Stimulated activated CD8-positive, alpha-beta memory T cell treated with anti-CD3 and anti-CD28 coated beads, Interleukin-12 subunit alpha, Interleukin-12 subunit beta, amount 100 ng/mL, for 1 hour (primary cell): ENCODE measurements around the gene CNNM4.

Experiments
- DNase-seq: peaks from one replicate; pipeline ENCODE4 v3.0.0-alpha.2; 2020; ENCODE audit warnings: low read depth

The CNNM4 gene

DNA sequence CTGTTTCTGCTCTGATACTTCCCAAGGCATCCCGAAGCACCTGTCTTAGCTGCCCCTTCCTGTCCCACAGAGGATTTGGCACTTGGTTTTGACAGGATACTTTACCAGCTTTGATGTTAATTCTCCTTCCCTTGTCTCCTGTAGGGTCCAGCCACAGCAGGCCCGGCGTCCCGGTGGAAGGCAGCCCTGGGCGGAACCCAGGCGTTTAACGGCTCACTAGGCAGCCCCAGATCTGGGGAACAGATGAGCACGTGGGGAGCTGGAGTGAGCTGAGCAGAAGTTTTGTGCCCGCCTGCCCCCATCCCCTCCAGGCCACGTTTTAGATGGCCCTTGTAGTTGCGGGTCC lies 71.7 kb downstream of the CNNM4 start:
- no peak for DNase-seq

DNA sequence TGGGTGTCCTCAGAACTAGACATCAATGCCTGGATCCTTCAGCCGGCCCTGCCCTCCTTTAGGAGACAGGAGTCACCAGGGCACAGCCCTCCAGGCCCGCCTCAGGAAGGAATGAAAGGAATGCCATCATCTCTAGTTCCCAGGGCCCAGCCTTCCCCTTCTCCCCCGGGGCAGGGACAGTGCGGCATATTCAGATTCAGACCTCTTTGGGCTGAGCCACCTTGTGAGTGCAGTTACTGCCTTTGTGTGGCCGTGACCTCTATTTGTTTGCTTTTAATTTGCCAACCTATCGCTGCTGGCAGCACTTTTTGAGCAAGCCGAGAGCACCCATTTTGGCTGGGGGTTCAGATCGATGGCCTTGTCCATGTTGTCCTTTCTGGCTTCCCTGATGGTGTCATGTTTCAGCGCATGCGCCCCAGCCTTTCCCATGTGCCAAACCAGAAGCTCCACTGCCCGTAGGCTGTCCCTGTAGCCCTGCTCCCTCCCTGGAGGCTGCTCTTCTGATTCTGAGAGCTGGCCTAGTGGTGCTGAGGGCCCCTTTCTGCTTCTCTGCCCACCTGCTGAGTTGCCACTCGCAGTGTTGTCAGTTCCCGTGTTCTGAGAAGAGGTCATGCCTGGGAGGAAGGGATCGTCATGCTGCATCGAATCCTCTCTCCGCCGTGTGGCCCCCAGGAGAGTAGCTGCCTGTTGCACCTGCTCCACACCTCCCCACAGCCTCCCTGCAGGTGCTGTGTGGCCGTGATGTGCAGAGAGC lies 72.2 kb downstream of the CNNM4 start:
- no peak for DNase-seq

DNA sequence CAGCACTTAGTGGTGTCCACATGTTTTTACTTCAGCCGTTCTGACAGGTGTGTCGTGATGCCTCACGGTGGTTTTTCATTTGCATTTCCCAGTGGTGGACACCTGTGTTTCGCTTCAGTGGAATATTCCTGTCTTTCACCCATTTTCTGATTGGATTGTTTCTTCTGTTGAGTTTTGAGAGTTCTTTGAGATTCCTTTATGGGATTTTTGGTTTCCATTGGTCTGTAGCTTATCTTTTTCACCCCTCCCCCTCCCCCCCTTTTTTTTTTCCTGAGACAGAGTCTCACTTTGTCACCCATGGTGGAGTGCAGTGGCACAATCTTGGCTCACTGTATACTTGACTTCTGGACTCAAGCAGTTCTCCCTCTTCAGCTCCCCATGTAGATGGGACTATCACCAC lies 75.1 kb downstream of the CNNM4 start:
- no peak for DNase-seq

DNA sequence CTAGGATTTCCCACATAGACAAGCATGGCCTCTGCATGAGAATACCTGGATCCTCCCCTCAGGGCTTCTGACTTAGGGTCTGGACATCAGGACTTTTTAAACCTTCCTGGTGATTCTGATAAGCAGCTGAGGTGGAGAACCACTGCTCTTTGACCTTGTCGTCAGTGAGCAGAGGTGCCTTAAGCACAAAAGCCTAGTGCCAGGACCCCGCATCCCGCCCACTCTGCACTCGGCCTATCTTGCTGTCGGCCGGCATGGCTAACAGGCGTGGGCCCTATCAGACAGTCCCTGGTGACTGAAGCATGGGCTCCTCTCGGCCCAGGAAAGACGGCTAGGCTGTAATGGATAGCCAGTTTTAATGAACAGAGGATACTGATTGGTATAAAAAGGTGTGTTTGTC lies 76.9 kb downstream of the CNNM4 start:
- DNase-seq: no peak

DNA sequence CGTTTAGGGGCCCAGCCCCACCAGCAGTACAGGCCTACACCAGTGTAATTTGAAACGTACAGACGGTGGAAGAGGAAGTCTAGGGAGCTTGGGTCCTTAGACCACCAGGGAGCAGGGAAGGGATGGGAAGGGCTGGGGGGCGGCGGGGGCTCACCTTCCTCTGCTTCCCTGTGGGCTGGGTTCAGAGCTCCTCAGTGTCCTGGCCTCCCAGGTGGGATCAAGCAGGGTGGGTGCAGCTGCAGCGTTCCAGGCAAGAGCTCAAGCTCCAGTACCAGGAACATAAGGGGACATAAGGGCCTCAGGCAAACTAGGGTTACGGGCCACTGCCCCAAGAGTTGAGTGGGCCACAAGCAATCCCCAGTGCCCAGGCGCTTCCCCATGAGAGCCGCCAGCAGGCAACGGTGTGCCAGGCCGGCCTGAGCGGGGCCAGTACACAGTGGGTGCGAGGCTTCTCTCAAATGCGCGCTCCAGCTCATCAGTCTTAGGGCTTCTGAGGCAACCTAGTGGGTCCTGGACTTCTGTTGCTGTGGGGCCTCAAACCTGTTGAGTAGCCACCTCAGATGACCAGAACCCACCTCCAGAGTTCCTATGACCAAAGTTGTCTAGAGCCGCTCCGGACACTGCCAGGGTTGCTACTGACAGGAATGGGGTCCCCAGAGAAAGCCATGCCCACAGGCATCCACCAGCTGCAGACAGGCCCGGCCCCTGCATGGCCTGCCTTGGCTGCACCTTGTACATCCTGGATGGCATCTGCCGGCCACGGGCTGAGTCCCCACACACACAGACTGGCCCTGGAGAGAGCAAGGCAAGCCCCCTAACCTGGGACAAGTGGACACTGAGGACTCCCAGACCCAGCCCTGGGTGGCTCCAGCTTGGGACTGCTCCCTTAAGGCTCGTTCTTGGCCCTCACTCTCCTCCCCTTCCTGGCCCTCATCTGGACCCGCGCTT lies 77.9 kb downstream of the CNNM4 start:
- DNase-seq: no peak

DNA sequence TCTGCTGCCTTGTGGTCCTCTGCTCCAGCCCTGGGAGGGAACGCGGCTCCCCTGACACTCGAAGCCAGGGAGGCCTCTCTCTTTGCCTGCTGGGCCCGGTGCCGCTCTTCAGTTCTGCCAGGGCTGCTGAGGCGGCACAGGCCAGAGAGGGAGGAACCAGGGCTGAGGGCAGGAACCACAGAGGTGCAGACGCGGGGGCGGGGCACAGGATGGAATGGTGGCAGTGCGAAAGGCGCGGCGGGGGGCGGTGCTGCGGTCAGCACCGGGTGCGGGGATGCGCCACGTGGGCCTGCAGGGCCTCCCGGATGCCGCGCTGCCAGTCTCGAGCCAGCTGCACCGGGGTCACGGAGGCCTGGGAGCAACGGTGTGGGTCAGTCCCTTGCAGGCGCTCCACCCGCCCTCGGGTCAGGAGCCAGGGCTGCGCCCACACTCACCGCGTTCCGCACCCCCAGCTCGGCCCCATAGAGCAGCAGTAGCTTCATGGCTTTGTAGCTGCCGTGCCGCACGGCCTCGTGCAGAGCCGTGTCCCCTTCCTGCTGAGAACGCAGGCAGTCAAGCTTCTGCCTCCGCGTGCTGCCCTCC lies 78.7 kb downstream of the CNNM4 start:
- peak; percentile 68 for DNase-seq

DNA sequence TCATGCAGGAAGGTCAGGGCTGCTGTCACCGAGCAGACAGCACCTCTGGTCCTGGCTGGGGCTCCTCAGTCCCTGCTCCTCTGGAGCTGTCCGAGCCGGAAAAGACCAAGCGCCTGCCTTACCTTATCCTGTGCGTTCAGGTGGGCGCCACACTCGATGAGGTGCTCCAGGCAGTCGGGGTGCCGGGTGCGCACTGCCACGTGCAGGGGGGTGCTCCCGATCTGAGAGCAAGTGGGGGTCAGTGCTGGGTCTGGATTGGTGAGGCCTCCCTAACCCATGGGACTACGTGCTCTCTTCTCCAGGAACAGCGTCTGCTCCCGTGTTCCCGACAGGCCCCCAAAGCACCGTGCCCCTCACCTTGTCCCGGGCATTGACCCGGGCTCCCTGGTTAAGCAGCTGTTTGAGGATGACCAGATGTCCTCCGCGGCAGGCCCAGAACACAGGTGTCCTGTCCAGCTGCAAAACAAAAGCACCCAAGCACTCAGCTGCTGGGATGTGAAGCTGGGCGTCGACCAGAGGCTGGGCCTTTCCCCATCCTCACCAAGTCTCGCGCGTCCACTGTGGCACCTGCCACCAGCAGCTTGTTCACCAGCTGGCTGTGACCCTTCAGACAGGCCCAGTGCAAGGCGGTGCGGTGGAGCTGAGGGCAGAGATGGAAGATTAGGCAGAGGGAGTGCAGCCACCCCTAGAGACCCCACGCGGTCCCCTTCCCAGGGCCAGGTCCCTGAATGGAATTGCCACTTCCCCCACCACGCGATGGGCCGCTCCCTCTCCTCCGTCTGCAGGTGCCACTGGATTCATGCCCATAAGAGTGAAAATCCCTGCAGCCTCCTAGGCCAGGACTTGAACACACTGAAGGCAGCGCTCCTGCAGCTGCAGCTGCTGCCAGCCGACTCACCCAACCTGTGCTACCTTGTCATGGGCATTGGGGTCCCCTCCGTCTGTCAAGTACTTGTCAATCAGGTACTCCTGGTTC lies 79.5 kb downstream of the CNNM4 start:
- DNase-seq: no peak

DNA sequence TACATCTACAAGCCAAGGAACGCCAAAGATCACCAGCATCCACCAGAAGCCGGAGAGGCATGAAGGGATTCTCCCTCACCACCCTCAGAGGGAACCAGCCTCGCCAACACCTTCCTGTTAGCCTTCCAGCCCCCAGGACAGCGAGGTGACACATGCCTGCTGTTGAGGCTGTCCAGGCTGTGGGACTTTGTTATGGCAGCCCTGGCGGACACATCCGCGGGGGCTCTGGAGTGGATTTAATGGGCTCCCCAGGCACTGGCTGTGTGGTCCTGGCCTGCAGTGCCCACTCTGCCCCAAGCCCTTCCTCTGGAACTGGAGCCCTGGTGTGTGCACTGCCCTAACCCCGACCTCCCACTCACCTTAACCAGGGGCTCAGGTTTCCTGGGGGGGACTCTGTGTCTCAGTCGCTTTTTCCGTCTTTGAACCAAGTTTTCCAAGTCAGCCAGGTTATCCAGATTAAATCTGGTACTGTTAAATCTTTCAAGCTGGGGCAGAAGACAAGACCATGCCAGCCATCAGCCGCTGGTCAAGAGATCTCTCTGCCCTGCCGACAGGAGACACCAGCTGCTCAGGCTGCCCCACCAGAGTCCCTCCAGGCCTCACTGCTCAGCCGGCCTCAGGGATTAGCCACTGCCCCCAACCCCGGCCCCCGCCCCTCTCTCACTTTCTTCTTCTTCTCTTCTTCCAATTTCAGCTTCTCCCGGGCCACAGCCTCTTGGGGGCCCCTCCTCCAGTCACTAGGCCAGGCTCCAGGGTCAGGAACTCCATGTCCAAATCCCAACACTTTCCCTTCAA lies 81.2 kb downstream of the CNNM4 start:
- DNase-seq: no peak

DNA sequence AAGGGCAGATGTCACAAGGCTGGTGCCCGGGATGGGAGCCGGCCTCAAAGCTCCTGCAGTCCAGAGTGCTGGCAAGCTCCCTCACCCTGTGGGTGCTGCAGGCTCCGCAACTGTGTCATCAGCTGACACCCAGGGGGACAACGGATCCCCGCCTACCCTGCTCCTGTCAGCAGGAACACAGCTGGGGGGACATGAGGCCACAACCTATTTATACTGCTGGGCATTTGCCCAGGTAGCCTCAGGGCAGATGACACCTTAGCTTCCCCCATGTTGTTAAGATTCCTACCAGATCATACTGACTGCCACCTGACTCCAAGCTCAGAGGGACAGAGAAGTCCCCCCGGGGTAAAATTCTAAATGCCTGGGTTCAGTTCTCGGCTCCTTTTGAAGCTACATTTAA lies 81.9 kb downstream of the CNNM4 start:
- no peak for DNase-seq

DNA sequence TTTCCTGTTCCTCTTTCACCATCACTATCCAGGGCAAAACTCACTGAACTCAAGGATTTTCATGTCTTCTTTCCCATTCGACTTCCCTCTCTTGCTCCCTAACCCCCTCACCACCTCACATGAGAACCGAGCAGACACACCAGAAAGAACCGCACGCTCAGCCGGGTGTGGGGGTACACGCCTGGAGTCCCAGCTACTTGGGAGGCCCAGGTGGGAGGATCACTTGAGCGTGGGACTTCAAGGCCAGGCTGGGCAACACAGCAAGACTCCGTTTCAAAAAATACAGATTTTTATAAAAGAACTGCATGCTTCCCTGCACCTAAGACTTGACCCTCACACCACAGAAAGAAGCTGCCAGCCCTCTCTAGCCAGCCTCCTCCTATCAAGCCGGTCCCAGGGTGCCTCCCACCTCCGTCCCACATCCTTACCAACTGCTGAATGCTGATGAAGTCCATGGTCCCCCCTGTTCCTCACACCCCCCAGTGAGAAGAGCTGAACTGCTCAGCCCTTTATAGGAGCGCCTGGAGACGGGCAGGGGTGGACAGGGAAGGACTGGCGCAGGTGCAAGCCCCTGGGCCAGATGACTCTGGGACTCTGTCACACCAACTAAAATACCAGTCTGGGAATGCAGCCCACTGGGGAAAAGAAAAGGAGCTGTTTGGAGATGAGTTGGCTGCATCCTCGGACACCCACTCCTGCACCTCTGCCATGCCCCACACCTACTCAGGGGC lies 83.0 kb downstream of the CNNM4 start, which contains the start of gene ANKRD23:
Gene ANKRD23 (minus strand): TSS at position 484 of the 731 bp plus-strand sequence. CDS start 29 bp downstream, at position 455.
- no peak for DNase-seq

DNA sequence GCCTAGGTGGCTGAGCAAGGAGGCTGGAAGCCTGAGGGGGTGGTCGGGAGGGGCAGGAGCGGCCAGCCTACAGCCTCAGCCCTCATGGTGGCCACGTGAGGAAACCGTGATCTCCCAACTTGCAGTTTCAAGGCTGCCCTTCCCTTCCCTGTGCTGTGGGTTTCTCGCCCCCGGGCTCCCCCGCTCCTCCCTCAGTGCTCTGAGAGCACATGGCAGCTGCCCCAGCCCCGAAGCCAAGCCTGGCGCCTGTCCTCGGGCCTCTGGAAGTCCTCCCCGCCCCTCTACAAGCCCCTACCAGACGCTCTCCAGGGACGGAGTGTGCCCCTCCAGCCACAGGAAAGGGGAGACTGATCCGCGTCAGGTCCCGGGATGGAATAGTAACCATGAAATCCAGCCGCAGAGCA lies 83.7 kb downstream of the CNNM4 start:
- DNase-seq: no peak

DNA sequence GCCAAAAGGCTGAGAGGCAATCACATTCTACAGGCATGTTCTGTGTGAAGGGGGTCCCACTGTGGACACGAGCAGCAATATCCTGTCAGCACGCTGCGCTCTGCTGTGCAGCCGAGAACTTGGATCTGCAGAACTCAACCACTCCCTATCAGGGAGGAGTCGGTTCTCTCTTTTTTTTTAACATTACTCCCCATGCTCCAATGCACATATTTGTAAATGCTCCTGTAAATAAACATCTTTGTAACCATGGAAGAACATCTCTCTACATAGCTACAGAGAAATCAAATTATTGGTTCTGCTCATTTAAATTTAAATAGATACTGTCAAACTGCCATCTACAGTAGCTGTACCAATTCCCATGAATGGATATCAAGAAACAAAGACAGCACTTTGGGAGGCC lies 86.1 kb downstream of the CNNM4 start:
- DNase-seq: no peak

DNA sequence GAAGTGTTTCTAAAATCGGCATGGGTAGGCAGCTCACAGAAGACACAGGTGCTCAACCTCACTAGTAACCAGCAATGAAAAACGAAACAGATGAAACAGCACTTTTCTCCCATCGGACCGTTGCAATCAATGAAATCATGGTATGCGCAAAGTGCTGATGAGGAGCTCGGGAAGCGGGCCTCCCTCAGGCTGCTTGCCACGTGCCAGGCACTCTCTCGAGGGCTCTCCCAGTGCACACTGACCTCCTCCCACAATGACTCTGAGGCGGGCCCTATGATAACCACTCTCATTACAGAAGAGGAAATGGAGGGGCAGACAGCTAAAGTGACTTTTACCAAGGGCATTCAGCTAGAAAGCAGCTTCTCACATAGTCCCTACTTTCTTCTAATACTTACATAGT lies 86.9 kb downstream of the CNNM4 start:
- DNase-seq: no peak

DNA sequence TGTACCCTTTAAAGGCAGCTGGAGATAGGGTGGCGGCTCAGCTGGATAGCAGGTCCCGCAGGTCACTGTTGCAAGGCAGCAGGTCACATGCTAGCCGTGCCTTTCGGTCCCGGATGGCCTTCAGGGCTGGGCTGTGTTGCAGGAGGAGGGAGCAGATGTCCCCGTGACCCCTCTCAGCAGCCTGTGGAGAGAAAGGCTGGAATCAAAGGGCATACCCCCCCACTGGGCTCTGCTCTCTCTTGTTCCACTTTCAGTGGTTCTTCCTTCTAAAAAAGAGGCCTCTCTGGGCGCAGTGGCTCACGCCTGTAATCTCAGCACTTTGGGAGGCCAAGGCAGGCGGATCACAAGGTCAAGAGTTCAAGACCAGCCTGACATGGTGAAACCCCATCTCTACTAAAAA lies 87.6 kb downstream of the CNNM4 start:
- no peak for DNase-seq

DNA sequence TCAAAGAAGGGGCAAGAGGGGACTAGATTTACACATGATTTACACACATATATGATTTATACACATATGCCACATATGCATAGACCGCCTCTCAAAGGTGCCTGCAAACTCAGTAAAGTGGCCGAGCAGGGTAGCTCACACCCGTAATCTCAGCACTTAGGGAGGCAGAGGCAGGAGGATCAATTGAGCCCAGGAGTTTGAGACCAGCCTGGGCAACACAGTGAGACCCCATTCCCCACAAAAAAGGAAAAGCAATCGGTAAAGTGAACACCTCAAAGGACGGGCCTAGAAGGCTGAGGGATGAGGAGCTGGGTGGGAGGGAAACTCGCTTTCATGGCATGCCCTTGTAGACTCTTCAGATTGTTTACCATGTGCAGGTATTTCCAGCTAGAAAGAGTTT lies 92.0 kb downstream of the CNNM4 start:
- no peak for DNase-seq

DNA sequence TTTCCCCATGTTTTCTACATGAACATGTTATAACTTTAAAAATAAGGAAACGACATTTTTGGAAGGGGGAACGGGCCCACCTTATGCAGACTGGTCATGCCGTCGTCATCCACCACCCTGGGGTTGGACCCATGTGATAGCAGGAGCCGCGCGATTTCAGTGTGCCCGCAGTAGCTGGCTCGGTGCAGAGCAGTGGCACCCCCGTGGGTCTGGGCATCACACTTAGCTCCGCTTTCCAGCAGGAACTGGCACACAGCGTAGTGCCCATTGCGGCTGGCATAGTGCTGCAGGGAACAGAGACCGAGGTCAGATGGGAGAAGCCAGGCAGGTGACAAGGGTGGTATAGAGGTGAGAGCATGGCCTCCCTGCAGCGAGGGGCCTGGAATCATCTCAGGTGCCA lies 92.6 kb downstream of the CNNM4 start:
- no peak for DNase-seq

DNA sequence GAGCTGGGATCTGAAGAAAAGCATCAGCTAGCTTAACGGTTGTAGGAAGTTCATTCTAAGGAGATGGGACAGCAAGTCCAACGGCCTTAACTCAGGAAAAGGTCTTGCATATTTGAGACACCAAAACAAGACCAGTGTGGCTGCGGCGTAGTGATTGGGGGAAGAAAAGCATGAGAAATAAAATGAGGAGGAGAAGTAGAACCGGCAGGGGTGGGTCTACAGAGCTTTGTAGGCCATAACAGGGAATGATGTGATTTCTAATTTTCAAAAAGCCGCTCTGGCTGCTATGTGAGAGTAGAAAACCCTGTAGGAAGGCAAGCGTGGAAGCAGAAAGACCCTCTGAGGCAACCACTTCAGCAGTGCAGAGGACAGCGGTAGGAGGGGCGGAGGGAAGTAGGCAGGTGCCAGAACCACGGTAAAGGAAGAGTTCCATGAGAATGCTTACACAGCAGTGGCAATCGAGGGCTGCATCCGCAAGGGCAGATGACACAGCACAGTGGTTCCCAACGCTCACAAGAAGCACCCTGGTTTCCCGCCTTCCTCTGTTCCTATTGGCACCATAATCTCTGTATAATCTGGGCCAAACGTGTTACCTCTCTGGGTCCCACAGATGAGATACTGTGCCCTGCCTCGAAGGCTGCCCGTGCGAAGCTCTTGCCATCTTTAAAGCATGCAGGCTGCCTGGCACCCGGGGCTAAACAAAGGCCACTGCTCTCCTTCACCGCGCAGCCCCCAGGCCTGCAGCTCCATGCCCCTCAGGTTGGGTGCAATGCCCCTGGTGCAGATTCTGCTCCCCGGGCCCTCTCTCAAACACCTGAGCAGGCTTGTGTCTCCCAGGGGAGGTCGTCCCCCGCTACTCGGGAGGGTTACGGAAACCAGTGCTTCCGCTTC lies 96.3 kb downstream of the CNNM4 start:
- no peak for DNase-seq

DNA sequence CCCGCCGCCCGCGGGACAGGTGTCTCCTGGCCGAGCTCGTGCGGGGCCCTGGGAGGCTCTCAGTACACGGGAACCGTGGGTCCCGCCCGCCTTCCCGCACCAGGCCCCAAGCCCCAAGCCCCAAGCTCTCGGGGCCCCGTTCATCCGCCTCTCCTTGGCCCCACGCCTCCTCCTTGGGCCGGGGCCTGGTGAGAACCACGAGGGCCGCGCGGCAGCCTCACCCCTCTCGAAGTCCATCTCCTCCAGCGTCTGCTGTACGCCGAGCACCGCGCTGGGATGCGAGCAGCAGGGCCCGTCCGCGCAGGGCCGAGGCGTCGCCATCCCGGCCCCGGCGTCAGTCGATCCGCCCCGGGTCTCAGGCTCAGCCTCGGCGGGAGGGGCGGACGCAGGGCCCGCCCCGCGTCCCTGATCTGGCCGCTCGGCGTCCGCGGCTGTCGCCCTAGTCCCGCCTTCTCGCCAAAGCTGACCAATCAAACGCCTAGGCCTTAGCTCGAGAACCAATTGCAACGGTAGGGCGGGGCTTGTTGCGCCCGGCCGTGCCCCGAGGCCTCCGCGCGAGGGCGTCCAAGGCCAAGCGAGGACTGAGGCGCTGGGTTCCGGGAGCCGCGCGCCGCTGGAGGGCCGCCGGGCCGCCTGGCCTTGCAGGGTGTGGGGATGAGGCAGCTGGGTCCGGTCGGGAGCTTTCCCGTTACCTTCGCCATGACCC lies 97.1 kb downstream of the CNNM4 start, which contains the start of gene ANKRD39:
Gene ANKRD39 (minus strand): TSS at position 350 of the 706 bp plus-strand sequence. CDS start 29 bp downstream, at position 321.
- DNase-seq: peak; percentile 93
